ENCODE measurements around the gene TEX13B. TPM values are rescaled to one million over a fixed set of nuclear protein-coding genes. Genes with fewer than 3 reads are reported as not detected.

TEX13B gene
- total RNA-seq, 2 donors from 2014 or later: not detected

DNA sequence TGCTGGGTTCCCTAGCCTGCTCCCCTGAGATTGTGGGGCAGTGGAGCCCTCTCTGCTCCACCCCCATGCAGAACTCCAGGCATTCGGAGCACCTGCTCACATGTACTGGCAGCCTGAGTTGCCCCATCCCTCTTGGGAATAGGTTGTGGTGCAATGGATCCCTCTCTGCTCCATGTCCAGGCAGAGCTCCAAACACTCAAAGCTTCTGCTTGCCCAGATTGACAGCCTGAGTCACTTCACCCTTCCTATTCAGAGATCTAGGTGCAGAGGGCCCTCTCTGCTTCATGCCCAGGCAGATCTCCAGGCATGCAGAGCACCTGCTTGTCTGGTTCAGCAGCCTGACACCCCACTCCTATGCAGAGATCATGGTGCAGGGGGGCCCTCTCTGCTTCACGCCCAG, 18.6 kb upstream of the TEX13B start:
- Histone ChIP-seq H3K9me3 (peaks cover 0 to 4% of the 10 kb centered on the region in 2 donors), H3K36me3 (no peaks in the 10 kb centered on the region), H3K27ac (no peak overlapping the region), H3K4me3 (no peak overlapping the region), H3K27me3 (no peaks in the 10 kb centered on the region), H3K4me1 (no peaks in the 10 kb centered on the region)
- DNase-seq (ENCODE audit: low spot score): no peak
- TF ChIP-seq, protein P1, sequence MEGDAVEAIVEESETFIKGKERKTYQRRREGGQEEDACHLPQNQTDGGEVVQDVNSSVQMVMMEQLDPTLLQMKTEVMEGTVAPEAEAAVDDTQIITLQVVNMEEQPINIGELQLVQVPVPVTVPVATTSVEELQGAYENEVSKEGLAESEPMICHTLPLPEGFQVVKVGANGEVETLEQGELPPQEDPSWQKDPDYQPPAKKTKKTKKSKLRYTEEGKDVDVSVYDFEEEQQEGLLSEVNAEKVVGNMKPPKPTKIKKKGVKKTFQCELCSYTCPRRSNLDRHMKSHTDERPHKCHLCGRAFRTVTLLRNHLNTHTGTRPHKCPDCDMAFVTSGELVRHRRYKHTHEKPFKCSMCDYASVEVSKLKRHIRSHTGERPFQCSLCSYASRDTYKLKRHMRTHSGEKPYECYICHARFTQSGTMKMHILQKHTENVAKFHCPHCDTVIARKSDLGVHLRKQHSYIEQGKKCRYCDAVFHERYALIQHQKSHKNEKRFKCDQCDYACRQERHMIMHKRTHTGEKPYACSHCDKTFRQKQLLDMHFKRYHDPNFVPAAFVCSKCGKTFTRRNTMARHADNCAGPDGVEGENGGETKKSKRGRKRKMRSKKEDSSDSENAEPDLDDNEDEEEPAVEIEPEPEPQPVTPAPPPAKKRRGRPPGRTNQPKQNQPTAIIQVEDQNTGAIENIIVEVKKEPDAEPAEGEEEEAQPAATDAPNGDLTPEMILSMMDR (IDR thresholded peaks at IDR 0.05): no peak

DNA sequence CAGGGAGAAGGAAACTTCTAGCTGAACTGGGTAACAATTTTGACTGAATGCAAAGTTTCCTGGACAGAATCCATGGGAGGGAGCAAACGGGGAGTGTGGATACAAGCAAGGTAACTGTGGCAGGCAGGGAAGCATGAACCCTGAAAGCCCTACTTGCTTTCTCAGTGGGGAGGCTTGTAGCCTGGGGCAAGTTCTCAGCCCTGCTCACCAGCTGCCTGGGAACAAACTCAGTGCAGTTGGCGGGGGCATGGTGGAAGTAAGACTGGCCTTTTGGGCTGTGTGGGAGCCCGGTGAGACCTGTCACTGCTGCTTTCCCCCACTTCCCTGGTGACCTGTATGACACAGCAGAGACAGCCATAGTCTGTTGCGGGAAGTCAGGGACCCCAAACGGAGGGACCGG, 14.0 kb upstream of the TEX13B start:
- H3K27me3 ChIP-seq: no peaks in the 10 kb centered on the region
- no peaks in the 10 kb centered on the region for H3K9me3 ChIP-seq
- no peak for DNase-seq (ENCODE audit: low spot score)
- no peaks in the 10 kb centered on the region for H3K36me3 ChIP-seq
- H3K4me3 ChIP-seq: no peak overlapping the region
- no peak overlapping the region for H3K27ac ChIP-seq
- TF ChIP-seq, protein P1 (IDR thresholded peaks at IDR 0.05): no peak
- H3K4me1 ChIP-seq: no peaks in the 10 kb centered on the region

DNA sequence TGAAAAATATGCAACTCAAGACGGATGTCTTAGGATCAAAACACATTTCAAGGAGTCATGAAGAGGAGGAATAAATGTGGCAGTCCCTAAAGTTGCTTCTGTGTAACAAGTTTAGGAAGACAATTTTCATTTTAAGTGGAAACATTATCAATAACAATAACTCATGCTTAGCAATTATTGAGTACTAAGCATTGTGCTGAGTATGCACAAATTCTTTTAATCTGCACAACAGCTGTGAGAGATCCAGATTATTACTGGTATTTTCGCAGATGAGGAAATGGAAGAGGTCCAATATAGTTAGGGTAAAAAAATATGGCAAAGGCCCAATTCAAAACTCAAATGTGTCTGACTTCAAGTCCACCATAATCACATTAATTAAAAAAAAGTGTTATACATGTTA, 2.9 kb upstream of the TEX13B start:
- H3K4me1 ChIP-seq: no peaks in the 10 kb centered on the region
- DNase-seq (ENCODE audit: low spot score): no peak
- peaks cover 0 to 9% of the 10 kb centered on the region in 2 donors for H3K9me3 ChIP-seq
- H3K36me3 ChIP-seq: no peaks in the 10 kb centered on the region
- no peak overlapping the region for H3K4me3 ChIP-seq
- H3K27ac ChIP-seq: no peak overlapping the region
- H3K27me3 ChIP-seq: no peaks in the 10 kb centered on the region
- TF ChIP-seq, protein P1 (IDR thresholded peaks at IDR 0.05): no peak

- Histone ChIP-seq H3K4me1 (no peaks in the 10 kb centered on the region), H3K36me3 (no peaks in the 10 kb centered on the region), H3K4me3 (no peak overlapping the region), H3K27me3 (no peaks in the 10 kb centered on the region), H3K9me3 (no peaks in the 10 kb centered on the region), H3K27ac (no peak overlapping the region)
- no peak for DNase-seq (ENCODE audit: low spot score)
- TF ChIP-seq, protein P1 (IDR thresholded peaks at IDR 0.05): no peak
Observed at GRCh38 chrX:107979534-107979933, 2.6 kb downstream of the TEX13B start.

DNA sequence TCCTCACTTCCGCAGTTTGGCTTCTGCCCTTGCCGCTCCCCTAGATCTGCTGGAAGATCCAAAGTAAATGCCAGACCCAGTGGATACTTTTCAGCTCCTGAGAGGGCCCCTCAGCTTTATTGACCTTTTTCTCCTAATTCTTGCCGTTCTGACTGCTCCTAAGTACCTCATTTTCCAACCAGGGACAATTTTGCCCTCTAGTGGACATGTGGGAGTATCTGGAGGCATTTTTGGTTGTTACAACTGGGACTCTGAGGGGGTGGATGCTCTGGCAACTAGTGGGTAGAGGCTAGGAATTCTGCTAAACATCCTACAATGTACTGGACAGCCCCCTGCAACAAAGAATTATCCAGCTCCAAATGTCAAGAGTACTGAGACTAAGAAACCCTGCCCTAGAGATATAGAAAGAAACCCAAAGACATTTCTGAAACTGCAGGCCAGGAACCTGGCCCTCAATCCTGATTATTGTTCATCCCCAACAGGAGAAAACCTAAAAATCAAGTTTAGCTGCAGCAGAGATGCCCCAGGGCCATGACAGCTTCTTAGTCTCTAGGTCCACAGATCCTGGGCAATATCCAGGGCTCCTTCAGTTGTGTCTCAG, 3.4 kb downstream of the TEX13B start:
- Histone ChIP-seq H3K4me1 (no peaks in the 10 kb centered on the region), H3K36me3 (no peaks in the 10 kb centered on the region), H3K4me3 (no peak overlapping the region), H3K27ac (no peak overlapping the region), H3K9me3 (no peaks in the 10 kb centered on the region), H3K27me3 (no peaks in the 10 kb centered on the region)
- TF ChIP-seq, protein P1 (IDR thresholded peaks at IDR 0.05): peak in 1 of 2 donors; percentile 45
- DNase-seq (ENCODE audit: low spot score): no peak

- Histone ChIP-seq H3K4me1 (no peaks in the 10 kb centered on the region), H3K4me3 (no peak overlapping the region), H3K36me3 (no peaks in the 10 kb centered on the region), H3K9me3 (no peaks in the 10 kb centered on the region), H3K27ac (no peak overlapping the region), H3K27me3 (no peaks in the 10 kb centered on the region)
- TF ChIP-seq, protein P1 (IDR thresholded peaks at IDR 0.05): no peak
- no peak for DNase-seq (ENCODE audit: low spot score)
Observed at GRCh38 chrX:107978071-107978470, 4.1 kb downstream of the TEX13B start.

Data from right atrium auricular region (tissue), 2 donors.